Neural cell (in vitro differentiated cells): ENCODE results near the gene LPP. TPM values are rescaled to one million over a fixed set of nuclear protein-coding genes. Genes with fewer than 3 reads are reported as not detected.

Experiments
- H2AFZ ChIP-seq: fragments of 200-600, 300-800 bp; sonication (generic), shearing (Covaris generic); 2 replicates; pipeline ENCODE4 v1.6.0; 2014; ENCODE audit warnings: low read depth, mild to moderate bottlenecking, antibody characterized with exemption, low read length, moderate library complexity
- H3F3A ChIP-seq: fragments of 200-600 bp; shearing (Covaris generic); 2 replicates; pipeline ENCODE4 v1.6.1; 2016; ENCODE audit warnings: mild to moderate bottlenecking, moderate library complexity, mixed read lengths, antibody characterized with exemption, low read length; ENCODE audit not compliant: insufficient read depth, poor library complexity, severe bottlenecking
- H3K27ac ChIP-seq: fragments of 200-600, 300-800 bp; sonication (generic), shearing (Covaris generic); 2 replicates; pipeline ENCODE4 v1.5.1; 2014; ENCODE audit warnings: mild to moderate bottlenecking, low read length, moderate library complexity
- H3K27me3 ChIP-seq: fragments of 300-800, 200-600 bp; sonication (generic), shearing (Covaris generic); 2 replicates; pipeline ENCODE4 v1.6.0; 2014; ENCODE audit warnings: mild to moderate bottlenecking, low read depth, low read length, moderate library complexity; ENCODE audit not compliant: insufficient read depth
- H3K36me3 ChIP-seq: fragments of 300-800, 200-600 bp; sonication (generic), shearing (Covaris generic); 2 replicates; pipeline ENCODE4 v1.5.1; 2014; ENCODE audit warnings: mild to moderate bottlenecking, antibody characterized with exemption, low read length, moderate library complexity; ENCODE audit not compliant: insufficient read depth
- H3K4me2 ChIP-seq: fragments of 300-800, 200-600 bp; sonication (generic), shearing (Covaris generic); 2 replicates; pipeline ENCODE4 v1.6.0; 2014; ENCODE audit warnings: mild to moderate bottlenecking, low read length
- H3K4me3 ChIP-seq: fragments of 300-800, 200-600 bp; sonication (generic), shearing (Covaris generic); 2 replicates; pipeline ENCODE4 v1.5.1; 2014; ENCODE audit warnings: mild to moderate bottlenecking, low read length, moderate library complexity
- H3K79me2 ChIP-seq: fragments of 200-600 bp; shearing (Covaris generic); replicated peaks from 2 replicates; pipeline ENCODE4 v1.6.0; 2014; ENCODE audit warnings: mild to moderate bottlenecking, low read length, moderate library complexity; ENCODE audit not compliant: insufficient read depth
- H3K9ac ChIP-seq: fragments of 300-800, 200-600 bp; sonication (generic), shearing (Covaris generic); 2 replicates; pipeline ENCODE4 v1.6.1; 2016; ENCODE audit warnings: mild to moderate bottlenecking, low read length, mixed read lengths
- H3K9me2 ChIP-seq: fragments of 200-600 bp; shearing (Covaris generic); 2 replicates; pipeline ENCODE4 v1.6.1; 2016; ENCODE audit warnings: mild to moderate bottlenecking, low read length, mixed read lengths; ENCODE audit not compliant: insufficient read depth
- H3K9me3 ChIP-seq: fragments of 200-600, 300-800 bp; sonication (generic), shearing (Covaris generic); 2 replicates; pipeline ENCODE4 v1.6.1; 2016; ENCODE audit warnings: mild to moderate bottlenecking, mixed run types, low read length, moderate library complexity, mixed read lengths
- H4K20me1 ChIP-seq: fragments of 200-600 bp; shearing (Covaris generic); 2 replicates; pipeline ENCODE4 v1.6.1; 2016; ENCODE audit warnings: mild to moderate bottlenecking, mixed run types; ENCODE audit not compliant: insufficient read depth
- EP300 ChIP-seq: fragments of 450-650 bp; conservative IDR thresholded peaks from 2 replicates; pipeline ENCODE4 v1.6.1; 2014; ENCODE audit warnings: antibody characterized with exemption, mild to moderate bottlenecking, moderate library complexity; ENCODE audit not compliant: poor library complexity, severe bottlenecking
- EZH2 ChIP-seq: fragments of 200-600, 300-800 bp; shearing (Covaris generic), sonication (generic); IDR thresholded peaks from 2 replicates; pipeline ENCODE4 v1.6.1; 2014; ENCODE audit warnings: antibody characterized with exemption, low read length, borderline replicate concordance, mild to moderate bottlenecking; ENCODE audit not compliant: insufficient read depth, poor library complexity, severe bottlenecking
- MXI1 ChIP-seq: fragments of 450-650 bp; conservative IDR thresholded peaks from 2 replicates; pipeline ENCODE4 v1.6.1; 2014; ENCODE audit warnings: antibody characterized with exemption, mild to moderate bottlenecking; ENCODE audit not compliant: poor library complexity, severe bottlenecking
- POLR2AphosphoS5 ChIP-seq: IDR thresholded peaks from 2 replicates; pipeline ENCODE4 v1.6.1; 2012
- RAD21 ChIP-seq: fragments of 450-650 bp; conservative IDR thresholded peaks from 2 replicates; pipeline ENCODE4 v1.6.1; 2014; ENCODE audit warnings: antibody characterized with exemption, mild to moderate bottlenecking, moderate library complexity
- REST ChIP-seq: IDR thresholded peaks from 2 replicates; pipeline ENCODE4 v1.6.1; 2012; ENCODE audit warnings: borderline replicate concordance
- SMC3 ChIP-seq: fragments of 450-650 bp; conservative IDR thresholded peaks from 2 replicates; pipeline ENCODE4 v1.6.1; 2014; ENCODE audit warnings: antibody characterized with exemption, mild to moderate bottlenecking, moderate library complexity; ENCODE audit not compliant: poor library complexity
- TAF1 ChIP-seq: IDR thresholded peaks from 2 replicates; pipeline ENCODE4 v1.6.1; 2012; ENCODE audit warnings: low read depth
- polyA plus RNA-seq: library from polyadenylated mRNA; depleted of rRNA; stranded (reverse); fragments of >200 nt; gene quantifications from 2 replicates; pipeline ENCODE4 v1.2.3, GENCODE V29; 2014
- TF ChIP-seq, protein P1 (sequence below): fragments of 450-650 bp; IDR thresholded peaks from 2 replicates; pipeline ENCODE4 v1.5.1; 2014; ENCODE audit warnings: antibody characterized with exemption, mild to moderate bottlenecking, moderate library complexity; ENCODE audit not compliant: poor library complexity, severe bottlenecking

Gene LPP
- polyA plus RNA-seq, 1 donor from 2014 or later = 3.0 TPM

- H3K4me2 ChIP-seq = no peak overlapping the region
- no peak for TF ChIP-seq EZH2
- no peak for TF ChIP-seq POLR2AphosphoS5
- TF ChIP-seq, protein P1, sequence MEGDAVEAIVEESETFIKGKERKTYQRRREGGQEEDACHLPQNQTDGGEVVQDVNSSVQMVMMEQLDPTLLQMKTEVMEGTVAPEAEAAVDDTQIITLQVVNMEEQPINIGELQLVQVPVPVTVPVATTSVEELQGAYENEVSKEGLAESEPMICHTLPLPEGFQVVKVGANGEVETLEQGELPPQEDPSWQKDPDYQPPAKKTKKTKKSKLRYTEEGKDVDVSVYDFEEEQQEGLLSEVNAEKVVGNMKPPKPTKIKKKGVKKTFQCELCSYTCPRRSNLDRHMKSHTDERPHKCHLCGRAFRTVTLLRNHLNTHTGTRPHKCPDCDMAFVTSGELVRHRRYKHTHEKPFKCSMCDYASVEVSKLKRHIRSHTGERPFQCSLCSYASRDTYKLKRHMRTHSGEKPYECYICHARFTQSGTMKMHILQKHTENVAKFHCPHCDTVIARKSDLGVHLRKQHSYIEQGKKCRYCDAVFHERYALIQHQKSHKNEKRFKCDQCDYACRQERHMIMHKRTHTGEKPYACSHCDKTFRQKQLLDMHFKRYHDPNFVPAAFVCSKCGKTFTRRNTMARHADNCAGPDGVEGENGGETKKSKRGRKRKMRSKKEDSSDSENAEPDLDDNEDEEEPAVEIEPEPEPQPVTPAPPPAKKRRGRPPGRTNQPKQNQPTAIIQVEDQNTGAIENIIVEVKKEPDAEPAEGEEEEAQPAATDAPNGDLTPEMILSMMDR = no peak
- no peak for TF ChIP-seq TAF1
- no peak for TF ChIP-seq EP300
- no peak for TF ChIP-seq RAD21
- no peak for TF ChIP-seq MXI1
- no peak for TF ChIP-seq REST
- TF ChIP-seq SMC3 = no peak
Observed at GRCh38 chr3:188274249-188274915, 120.4 kb downstream of the LPP start.

GRCh38 chr3:188276375-188276774 is 122.4 kb downstream of the LPP start:
- H3K79me2 ChIP-seq = no peaks in the 10 kb centered on the region
- no peak overlapping the region for H3K27ac ChIP-seq
- H3K4me3 ChIP-seq = no peak overlapping the region
- no peak overlapping the region for H3K4me2 ChIP-seq
- no peak overlapping the region for H2AFZ ChIP-seq
- H3F3A ChIP-seq = no peaks in the 10 kb centered on the region
- TF ChIP-seq RAD21 (no peak), EZH2 (no peak), EP300 (no peak)
- no peak overlapping the region for H3K9ac ChIP-seq
- H3K9me2 ChIP-seq = no peaks in the 10 kb centered on the region
- H4K20me1 ChIP-seq = no peaks in the 10 kb centered on the region
- no peaks in the 10 kb centered on the region for H3K9me3 ChIP-seq
- no peaks in the 10 kb centered on the region for H3K36me3 ChIP-seq
- no peaks in the 10 kb centered on the region for H3K27me3 ChIP-seq

More at GRCh38 chr3:188274249-188274915, 120.4 kb downstream of the LPP start:
- H3K9ac ChIP-seq = no peak overlapping the region
- H2AFZ ChIP-seq = no peak overlapping the region
- H3K36me3 ChIP-seq = no peaks in the 10 kb centered on the region
- no peaks in the 10 kb centered on the region for H3K27me3 ChIP-seq
- H3K79me2 ChIP-seq = no peaks in the 10 kb centered on the region
- H3K9me3 ChIP-seq = no peaks in the 10 kb centered on the region
- H4K20me1 ChIP-seq = no peaks in the 10 kb centered on the region
- no peak overlapping the region for H3K4me3 ChIP-seq
- H3F3A ChIP-seq = no peaks in the 10 kb centered on the region
- no peak overlapping the region for H3K27ac ChIP-seq
- H3K9me2 ChIP-seq = no peaks in the 10 kb centered on the region
